Kasumi-1 (cell line): ENCODE measurements around the gene RPL27A.

Experiments used
- DNase-seq, 2 experiments: peaks; one replicate each; lab custom pipeline; 2025; lab: John Stamatoyannopoulos, UW

The RPL27A gene

GRCh38 chr11:8674859-8675258 is 7.7 kb upstream of the RPL27A start:
- no peak for DNase-seq

- no peak for DNase-seq
Measured at GRCh38 chr11:8676458-8676857, 6.1 kb upstream of the RPL27A start.

- no peak for DNase-seq
Measured at GRCh38 chr11:8679006-8679405, 3.6 kb upstream of the RPL27A start.

GRCh38 chr11:8681837-8682302 is 722 bp upstream of the RPL27A start:
- peak; percentile 48 to 60 for DNase-seq

GRCh38 chr11:8683115-8683807 is 669 bp downstream of the RPL27A start:
- DNase-seq = no peak

- DNase-seq = no peak
Measured at GRCh38 chr11:8684600-8685290, 2.2 kb downstream of the RPL27A start.

GRCh38 chr11:8685306-8685705 is 2.7 kb downstream of the RPL27A start:
- no peak for DNase-seq

GRCh38 chr11:8685820-8686219 is 3.2 kb downstream of the RPL27A start:
- DNase-seq = no peak

- DNase-seq = no peak
Measured at GRCh38 chr11:8686325-8686724, 3.7 kb downstream of the RPL27A start.

- peak; percentile 72 to 85 for DNase-seq
Measured at GRCh38 chr11:8688414-8689362, 6.1 kb downstream of the RPL27A start.

GRCh38 chr11:8689726-8690255 is 7.2 kb downstream of the RPL27A start:
- DNase-seq = no peak

- no peak for DNase-seq
Measured at GRCh38 chr11:8690374-8691342, 8.1 kb downstream of the RPL27A start.

- DNase-seq = no peak
Measured at GRCh38 chr11:8691601-8692000, 9.0 kb downstream of the RPL27A start.

GRCh38 chr11:8692417-8692816 is 9.8 kb downstream of the RPL27A start:
- DNase-seq = no peak

GRCh38 chr11:8693010-8693551 is 10.5 kb downstream of the RPL27A start:
- DNase-seq = no peak

- no peak for DNase-seq
Measured at GRCh38 chr11:8693555-8693954, 11.0 kb downstream of the RPL27A start.

GRCh38 chr11:8694137-8694536 is 11.5 kb downstream of the RPL27A start:
- DNase-seq = no peak

GRCh38 chr11:8697054-8697453 is 14.5 kb downstream of the RPL27A start:
- peak; percentile 23 to 31 for DNase-seq

GRCh38 chr11:8698379-8698851 is 15.8 kb downstream of the RPL27A start:
- no peak for DNase-seq

GRCh38 chr11:8698917-8699441 is 16.4 kb downstream of the RPL27A start:
- no peak for DNase-seq
